ENCODE data around the gene PSORS1C2.

The PSORS1C2 gene

GRCh38 chr6:31092238-31092637 lies 46.6 kb downstream of the PSORS1C2 start:
- no peak for TF ChIP-seq CTCF (IDR thresholded peaks at IDR 0.05; ENCODE audit: extremely low read depth, missing control alignments)
- DNase-seq (ENCODE audit: low spot score) = no peak

- no peak for DNase-seq (ENCODE audit: low spot score)
Measured at GRCh38 chr6:31091680-31092079, 47.2 kb downstream of the PSORS1C2 start.

GRCh38 chr6:31090973-31091364 lies 47.9 kb downstream of the PSORS1C2 start:
- DNase-seq (ENCODE audit: low spot score) = no peak
- no peak for TF ChIP-seq CTCF (IDR thresholded peaks at IDR 0.05; ENCODE audit: extremely low read depth, missing control alignments)

More at GRCh38 chr6:31091680-31092079, 47.2 kb downstream of the PSORS1C2 start:
- no peak for TF ChIP-seq CTCF (IDR thresholded peaks at IDR 0.05; ENCODE audit: extremely low read depth, missing control alignments)

GRCh38 chr6:31090275-31090972 lies 48.4 kb downstream of the PSORS1C2 start:
- TF ChIP-seq CTCF (IDR thresholded peaks at IDR 0.05; ENCODE audit: extremely low read depth, missing control alignments) = no peak
- DNase-seq (ENCODE audit: low spot score) = no peak
